Measurements from ENCODE around the gene CCR4. TPM values are rescaled to one million over a fixed set of nuclear protein-coding genes. Genes with fewer than 3 reads are reported as not detected.
"Not testable (repeated sequence)": the region's sequence is repeated elsewhere in the genome, so short reads cannot be mapped to it uniquely, and the experiment has no call there.

CCR4 gene
- total and polyA plus RNA-seq, 5 donors, result 0.05 to 0.25 (median 0.12) TPM; not detected in 2

- intact Hi-C loops (cut with DNase I), result loop anchor here in 2 of 4 donors (10.0 kb wide), 1 partner anchor 199 kb away; no protein-coding TSS in a partner anchor
- 65% methylated on average over 5 of the region's 5 CpGs for WGBS
- H3K27me3 ChIP-seq (ENCODE audit: control insufficient read depth, insufficient read depth), result no peaks in the 10 kb centered on the region
- ATAC-seq, result no peak
- DNase-seq, result no peak
- no peaks in the 10 kb centered on the region for H3K4me1 ChIP-seq (ENCODE audit: control insufficient read depth, insufficient read depth, low read length)
- H3K4me3 ChIP-seq (ENCODE audit: low read length), result no peak overlapping the region
- no peaks in the 10 kb centered on the region for H3K9me3 ChIP-seq (ENCODE audit: control insufficient read depth, low read length)
- no peak overlapping the region for H3K27ac ChIP-seq (ENCODE audit: low read length)
Measured at GRCh38 chr3:32934150-32934742, 17.2 kb upstream of the CCR4 start.

- Histone ChIP-seq H3K27ac (ENCODE audit: low read length) (no peak overlapping the region), H3K4me1 (ENCODE audit: control insufficient read depth, insufficient read depth, low read length) (no peaks in the 10 kb centered on the region), H3K27me3 (ENCODE audit: control insufficient read depth, insufficient read depth) (no peaks in the 10 kb centered on the region), H3K4me3 (ENCODE audit: low read length) (no peak overlapping the region), H3K9me3 (ENCODE audit: control insufficient read depth, low read length) (no peaks in the 10 kb centered on the region)
- WGBS, result 25% methylated on average over 2 of the region's 2 CpGs
- intact Hi-C loops (cut with DNase I), result loop anchor here in 3 of 4 donors (5.0 to 10.0 kb wide), 2 partner anchors 200 to 203 kb away; no protein-coding TSS in a partner anchor
- ATAC-seq (no peak), DNase-seq (no peak)
Measured at GRCh38 chr3:32937331-32937730, 14.1 kb upstream of the CCR4 start.

- not testable (repeated sequence) for DNase-seq; H3K27me3 ChIP-seq (ENCODE audit: control insufficient read depth, insufficient read depth); H3K4me1 ChIP-seq (ENCODE audit: control insufficient read depth, insufficient read depth, low read length); ATAC-seq; H3K4me3 ChIP-seq (ENCODE audit: low read length); H3K9me3 ChIP-seq (ENCODE audit: control insufficient read depth, low read length); H3K27ac ChIP-seq (ENCODE audit: low read length)
- 91% methylated on average over 40 of the region's 40 CpGs for WGBS
- intact Hi-C loops (cut with DNase I), result loop anchor here in 3 of 4 donors (5.0 to 10.0 kb wide), 3 partner anchors 135 to 205 kb away; no protein-coding TSS in a partner anchor
Measured at GRCh38 chr3:32939531-32940284, 11.7 kb upstream of the CCR4 start.

GRCh38 chr3:32940726-32941125, 10.7 kb upstream of the CCR4 start:
- ATAC-seq (no peak), DNase-seq (no peak)
- H3K4me1 ChIP-seq (ENCODE audit: control insufficient read depth, insufficient read depth, low read length), result no peaks in the 10 kb centered on the region
- no peak overlapping the region for H3K27ac ChIP-seq (ENCODE audit: low read length)
- intact Hi-C loops (cut with DNase I), result loop anchor here in 1 of 4 donors (10.0 kb wide), 1 partner anchor 134 kb away; no protein-coding TSS in a partner anchor
- no peak overlapping the region for H3K4me3 ChIP-seq (ENCODE audit: low read length)
- 90% methylated on average over 16 of the region's 16 CpGs for WGBS
- H3K27me3 ChIP-seq (ENCODE audit: control insufficient read depth, insufficient read depth), result no peaks in the 10 kb centered on the region
- no peaks in the 10 kb centered on the region for H3K9me3 ChIP-seq (ENCODE audit: control insufficient read depth, low read length)

GRCh38 chr3:32945136-32945535, 6.3 kb upstream of the CCR4 start:
- H3K9me3 ChIP-seq (ENCODE audit: control insufficient read depth, low read length), result no peaks in the 10 kb centered on the region
- 78% methylated on average over 3 of the region's 3 CpGs for WGBS
- intact Hi-C loops (cut with DNase I), result loop anchor here in 1 of 4 donors (10.0 kb wide), 1 partner anchor 130 kb away; no protein-coding TSS in a partner anchor
- H3K4me3 ChIP-seq (ENCODE audit: low read length), result no peak overlapping the region
- no peaks in the 10 kb centered on the region for H3K27me3 ChIP-seq (ENCODE audit: control insufficient read depth, insufficient read depth)
- H3K27ac ChIP-seq (ENCODE audit: low read length), result no peak overlapping the region
- no peaks in the 10 kb centered on the region for H3K4me1 ChIP-seq (ENCODE audit: control insufficient read depth, insufficient read depth, low read length)
- DNase-seq (no peak), ATAC-seq (no peak)

- ATAC-seq; H3K27me3 ChIP-seq (ENCODE audit: control insufficient read depth, insufficient read depth); DNase-seq; H3K9me3 ChIP-seq (ENCODE audit: control insufficient read depth, low read length); H3K4me3 ChIP-seq (ENCODE audit: low read length); H3K4me1 ChIP-seq (ENCODE audit: control insufficient read depth, insufficient read depth, low read length); H3K27ac ChIP-seq (ENCODE audit: low read length): not testable (repeated sequence)
- WGBS, result 94% methylated on average over 12 of the region's 12 CpGs
- intact Hi-C loops (cut with DNase I), result loop anchor here in 1 of 4 donors (10.0 kb wide), 1 partner anchor 129 kb away; no protein-coding TSS in a partner anchor
Measured at GRCh38 chr3:32945598-32945997, 5.8 kb upstream of the CCR4 start.

GRCh38 chr3:32946973-32947788, 4.3 kb upstream of the CCR4 start:
- H3K27me3 ChIP-seq (ENCODE audit: control insufficient read depth, insufficient read depth), result no peaks in the 10 kb centered on the region
- ATAC-seq, result no peak
- no peaks in the 10 kb centered on the region for H3K4me1 ChIP-seq (ENCODE audit: control insufficient read depth, insufficient read depth, low read length)
- H3K9me3 ChIP-seq (ENCODE audit: control insufficient read depth, low read length), result no peaks in the 10 kb centered on the region
- intact Hi-C loops (cut with DNase I), result loop anchor here in 1 of 4 donors (10.0 kb wide), 1 partner anchor 128 kb away; no protein-coding TSS in a partner anchor
- DNase-seq, result no peak
- H3K27ac ChIP-seq (ENCODE audit: low read length), result no peak overlapping the region
- H3K4me3 ChIP-seq (ENCODE audit: low read length), result no peak overlapping the region
- 80% methylated on average over 5 of the region's 5 CpGs for WGBS

GRCh38 chr3:32947789-32948238, 3.6 kb upstream of the CCR4 start:
- no peaks in the 10 kb centered on the region for H3K4me1 ChIP-seq (ENCODE audit: control insufficient read depth, insufficient read depth, low read length)
- ATAC-seq (peak; percentile 83 to 90), DNase-seq (peak; percentile 78 to 94 (median 85))
- intact Hi-C loops (cut with DNase I), result loop anchor here in 1 of 4 donors (10.0 kb wide), 1 partner anchor 127 kb away; no protein-coding TSS in a partner anchor
- H3K27me3 ChIP-seq (ENCODE audit: control insufficient read depth, insufficient read depth), result no peaks in the 10 kb centered on the region
- no peak overlapping the region for H3K4me3 ChIP-seq (ENCODE audit: low read length)
- no peaks in the 10 kb centered on the region for H3K9me3 ChIP-seq (ENCODE audit: control insufficient read depth, low read length)
- H3K27ac ChIP-seq (ENCODE audit: low read length), result no peak overlapping the region
- WGBS, result 39% methylated on average over 7 of the region's 7 CpGs

GRCh38 chr3:32948625-32949445, 2.6 kb upstream of the CCR4 start:
- no peak for DNase-seq
- WGBS, result 93% methylated on average over 10 of the region's 10 CpGs
- Histone ChIP-seq H3K4me3 (ENCODE audit: low read length) (no peak overlapping the region), H3K27me3 (ENCODE audit: control insufficient read depth, insufficient read depth) (no peaks in the 10 kb centered on the region), H3K4me1 (ENCODE audit: control insufficient read depth, insufficient read depth, low read length) (no peaks in the 10 kb centered on the region), H3K9me3 (ENCODE audit: control insufficient read depth, low read length) (no peaks in the 10 kb centered on the region), H3K27ac (ENCODE audit: low read length) (no peak overlapping the region)
- intact Hi-C loops (cut with DNase I), result loop anchor here in 1 of 4 donors (10.0 kb wide), 1 partner anchor 126 kb away; no protein-coding TSS in a partner anchor
- no peak for ATAC-seq

- Histone ChIP-seq H3K27ac (ENCODE audit: low read length) (no peak overlapping the region), H3K27me3 (ENCODE audit: control insufficient read depth, insufficient read depth) (no peaks in the 10 kb centered on the region), H3K4me3 (ENCODE audit: low read length) (no peak overlapping the region), H3K4me1 (ENCODE audit: control insufficient read depth, insufficient read depth, low read length) (no peaks in the 10 kb centered on the region), H3K9me3 (ENCODE audit: control insufficient read depth, low read length) (no peaks in the 10 kb centered on the region)
- WGBS, result 88% methylated on average over 3 of the region's 3 CpGs
- no peak for ATAC-seq
- DNase-seq, result no peak
- intact Hi-C loops (cut with DNase I), result loop anchor here in 1 of 4 donors (5.0 kb wide), 1 partner anchor 122 kb away; no protein-coding TSS in a partner anchor
Measured at GRCh38 chr3:32950516-32950915, 928 bp upstream of the CCR4 start.

All from right cardiac atrium (tissue), 5 donors.